Body of pancreas (tissue), 4 donors: ENCODE measurements around the gene SEC11A. TPM values are rescaled to one million over a fixed set of nuclear protein-coding genes. Genes with fewer than 3 reads are reported as not detected.

ENCODE experiments used
- ATAC-seq: fragments of 150-250 bp; one replicate; pipeline ENCODE4 v1.9.1; 2016
- DNase-seq, 4 donors: peaks; one replicate each; pipeline ENCODE4 v3.0.0-alpha.2; 2019
- H3K27ac ChIP-seq, 4 donors: fragments of 200-600 bp; sonication (generic); 1 replicate in 3 of 4; 2 replicates in 1 of 4; pipeline versions ENCODE4 v1.5.1 to v1.6.1; 2016 to 2019; ENCODE audit warnings: mild to moderate bottlenecking in 1 of 4, mixed read lengths in 1 of 4, moderate library complexity in 1 of 4
- H3K27me3 ChIP-seq, 2 donors: fragments of 200-600 bp; sonication (generic); one replicate each; pipeline ENCODE4 v1.6.0; 2016; ENCODE audit warnings: mild to moderate bottlenecking in 1 of 2
- H3K36me3 ChIP-seq, 2 donors: fragments of 200-600 bp; sonication (generic); replicated peaks in 1 of 2; 2 replicates each; pipeline ENCODE4 v1.5.1; 2016; ENCODE audit warnings: low read depth in 2 of 2; ENCODE audit not compliant: insufficient read depth in 1 of 2
- H3K4me1 ChIP-seq: fragments of 200-600 bp; sonication (generic); one replicate; pipeline ENCODE4 v1.6.0; 2016
- H3K4me3 ChIP-seq, 2 donors: fragments of 200-600 bp; sonication (generic); 1 replicate in 1 of 2; 2 replicates in 1 of 2; pipeline ENCODE4 v1.5.1; 2016 to 2019
- H3K9me3 ChIP-seq, 3 donors: fragments of 200-600 bp; sonication (generic); 1 replicate in 2 of 3; 2 replicates in 1 of 3; pipeline ENCODE4 v1.5.1; 2016
- CTCF ChIP-seq, 7 experiments: fragments of 450-650 bp in 4 of 7; fragments of 200-600 bp in 3 of 7; sonication (generic) in 3 of 7; IDR thresholded peaks; one replicate each; pipeline ENCODE4 v1.5.1; 2016 to 2019; ENCODE audit warnings: antibody characterized with exemption in 7 of 7
- POLR2A ChIP-seq, 3 donors: fragments of 450-650 bp; IDR thresholded peaks; one replicate each; pipeline ENCODE4 v1.6.1; 2016; ENCODE audit warnings: antibody characterized with exemption in 3 of 3, mild to moderate bottlenecking in 2 of 3
- WGBS, 2 donors: methylation state at CpG; one replicate each; pipeline ENCODE4 v1.1.5; 2017; 5-methylcytosine and 5-hydroxymethylcytosine counted together
- intact Hi-C: fragments of 100-400 bp; cut with DNase I; formaldehyde crosslinking; loops from one replicate; pipeline ENCODE4 v1.15.1; 2023
- total RNA-seq, 2 donors: library from RNA; depleted of rRNA; stranded (reverse); fragments of >200 nt; gene quantifications; one replicate each; pipeline ENCODE4 v1.1.0, GENCODE V29; 2016

Gene SEC11A
- total RNA-seq, 2 donors from 2014 or later: 83.8 to 89.3 TPM

- 84 to 92% methylated on average over 3 of the region's 3 CpGs for WGBS, 2 donors
Observed at GRCh38 chr15:84668221-84668982, 47.5 kb downstream of the SEC11A start.

GRCh38 chr15:84666373-84666772, 49.6 kb downstream of the SEC11A start:
- Histone ChIP-seq H3K9me3 (no peaks in the 10 kb centered on the region), H3K36me3 (peaks cover 0 to 12% of the 10 kb centered on the region in 2 donors), H3K4me1 (peaks cover 6% of the 10 kb centered on the region), H3K27me3 (no peaks in the 10 kb centered on the region), H3K4me3 (no peak overlapping the region), H3K27ac (no peak overlapping the region)
- TF ChIP-seq CTCF (IDR thresholded peaks at IDR 0.05) (no peak), POLR2A (IDR thresholded peaks at IDR 0.05) (no peak)
- 51% methylated on average over 2 of the region's 2 CpGs for WGBS, 2 donors
- ATAC-seq: no peak
- no peak for DNase-seq
- intact Hi-C loops: no loop called here

More at GRCh38 chr15:84668221-84668982, 47.5 kb downstream of the SEC11A start:
- peaks cover 6% of the 10 kb centered on the region for H3K4me1 ChIP-seq
- DNase-seq (no peak), ATAC-seq (peak; percentile 82)
- no peak overlapping the region for H3K4me3 ChIP-seq
- TF ChIP-seq POLR2A (IDR thresholded peaks at IDR 0.05) (no peak), CTCF (IDR thresholded peaks at IDR 0.05) (no peak)
- intact Hi-C loops: no loop called here
- no peaks in the 10 kb centered on the region for H3K9me3 ChIP-seq
- H3K27me3 ChIP-seq: no peaks in the 10 kb centered on the region
- peaks cover 0 to 12% of the 10 kb centered on the region in 2 donors for H3K36me3 ChIP-seq
- H3K27ac ChIP-seq: peak overlapping the region in 3 of 4 donors; percentile 14 to 65 (median 55)

GRCh38 chr15:84661001-84661400, 54.9 kb downstream of the SEC11A start:
- Histone ChIP-seq H3K27me3 (no peaks in the 10 kb centered on the region), H3K27ac (no peak overlapping the region), H3K36me3 (no peaks in the 10 kb centered on the region), H3K4me1 (peaks cover 17% of the 10 kb centered on the region), H3K9me3 (no peaks in the 10 kb centered on the region), H3K4me3 (no peak overlapping the region)
- DNase-seq (no peak), ATAC-seq (no peak)
- TF ChIP-seq POLR2A (IDR thresholded peaks at IDR 0.05): no peak
- intact Hi-C loops: no loop called here
- 90 to 93% methylated on average over 10 of the region's 10 CpGs for WGBS, 2 donors

- intact Hi-C loops: loop anchor here (10.0 kb wide), 1 partner anchor 265 kb away; no protein-coding TSS in a partner anchor
- DNase-seq: no peak
Observed at GRCh38 chr15:84659904-84660781, 55.8 kb downstream of the SEC11A start.

More at GRCh38 chr15:84659904-84660781, 55.8 kb downstream of the SEC11A start:
- Histone ChIP-seq H3K27ac (no peak overlapping the region), H3K4me1 (peaks cover 22% of the 10 kb centered on the region), H3K27me3 (no peaks in the 10 kb centered on the region), H3K4me3 (no peak overlapping the region), H3K9me3 (no peaks in the 10 kb centered on the region), H3K36me3 (no peaks in the 10 kb centered on the region)
- TF ChIP-seq CTCF (IDR thresholded peaks at IDR 0.05) (no peak), POLR2A (IDR thresholded peaks at IDR 0.05) (no peak)
- ATAC-seq: no peak
- 77 to 79% methylated on average over 4 of the region's 4 CpGs for WGBS, 2 donors
